ENCODE results near the gene CAB39L.

Gene CAB39L

DNA sequence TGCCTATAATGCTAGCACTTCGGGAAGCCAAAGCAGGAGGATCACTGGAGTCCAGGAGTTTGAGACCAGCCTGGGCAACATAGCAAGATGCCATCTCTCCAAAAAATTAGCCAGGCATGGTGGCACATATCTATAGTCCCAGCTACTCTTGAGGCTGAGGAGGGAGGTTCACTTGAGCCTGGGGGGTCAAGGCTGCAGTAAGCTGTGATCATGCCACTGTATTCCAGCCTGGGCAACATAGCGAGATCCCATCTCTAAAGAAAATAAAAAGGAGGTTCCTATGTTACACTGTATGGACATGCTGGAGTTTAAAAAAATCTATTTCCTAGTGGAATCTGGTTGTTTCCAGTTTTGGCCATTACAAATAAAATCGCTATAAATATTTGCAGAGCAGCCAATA lies 2.6 kb downstream of the CAB39L start:
- DNase-seq = no peak

DNA sequence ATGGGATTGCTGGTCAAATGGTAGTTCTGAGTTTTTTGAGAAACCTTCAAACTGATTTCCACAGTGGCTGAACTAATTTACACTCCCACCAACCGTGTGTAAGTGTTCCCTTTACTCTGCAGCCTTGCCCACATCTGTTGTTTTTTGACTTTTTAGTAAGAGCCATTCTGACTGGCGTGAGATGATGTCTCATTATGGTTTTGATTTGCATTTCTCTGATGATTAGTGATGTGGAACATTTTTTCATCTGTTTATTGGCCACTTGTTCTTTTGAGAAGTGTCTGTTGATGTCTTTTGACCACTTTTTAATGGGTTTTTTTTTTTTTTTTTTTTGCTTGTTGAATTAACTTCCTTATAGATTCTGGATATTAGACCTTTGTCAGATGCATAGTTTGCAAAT lies 4.3 kb downstream of the CAB39L start:
- no peak for DNase-seq

DNA sequence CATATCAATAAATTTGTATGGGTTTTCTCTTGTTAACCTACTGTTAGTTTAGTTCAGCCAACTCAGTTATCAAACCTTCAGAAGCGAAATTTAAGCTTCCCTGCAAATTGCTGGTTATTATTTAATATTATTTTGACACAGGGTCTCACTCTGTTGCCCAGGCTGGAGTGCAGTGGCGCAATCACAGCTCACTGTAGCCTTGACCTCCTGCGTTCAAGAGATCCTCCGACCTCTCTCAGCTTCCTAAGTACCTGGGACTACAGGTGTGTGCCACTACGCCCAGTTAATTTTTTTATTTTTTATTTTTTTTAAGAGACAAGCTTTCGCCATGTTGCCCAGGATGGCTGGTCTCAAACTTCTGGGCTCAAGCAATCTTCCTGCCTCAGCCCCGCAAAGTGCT lies 6.2 kb downstream of the CAB39L start:
- DNase-seq = no peak

DNA sequence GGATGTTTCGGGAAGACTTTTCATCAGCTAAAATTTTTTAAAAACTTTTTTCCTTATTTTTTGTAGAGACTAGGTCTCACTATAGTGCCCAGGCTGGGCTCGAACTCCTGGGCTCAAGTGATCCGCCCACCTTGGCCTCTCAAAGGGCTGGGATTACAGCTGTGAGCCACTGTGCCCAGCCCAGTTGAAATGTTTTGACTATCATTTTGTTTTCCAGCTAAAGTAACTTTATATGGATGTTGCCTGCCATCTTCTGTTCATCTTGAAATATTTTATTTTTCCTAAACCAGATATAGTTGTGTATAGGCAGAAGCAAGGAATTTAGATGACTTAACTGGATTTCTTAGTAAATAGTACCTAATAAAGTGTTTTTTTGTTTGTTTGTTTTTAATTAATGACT lies 7.0 kb downstream of the CAB39L start:
- DNase-seq = no peak

DNA sequence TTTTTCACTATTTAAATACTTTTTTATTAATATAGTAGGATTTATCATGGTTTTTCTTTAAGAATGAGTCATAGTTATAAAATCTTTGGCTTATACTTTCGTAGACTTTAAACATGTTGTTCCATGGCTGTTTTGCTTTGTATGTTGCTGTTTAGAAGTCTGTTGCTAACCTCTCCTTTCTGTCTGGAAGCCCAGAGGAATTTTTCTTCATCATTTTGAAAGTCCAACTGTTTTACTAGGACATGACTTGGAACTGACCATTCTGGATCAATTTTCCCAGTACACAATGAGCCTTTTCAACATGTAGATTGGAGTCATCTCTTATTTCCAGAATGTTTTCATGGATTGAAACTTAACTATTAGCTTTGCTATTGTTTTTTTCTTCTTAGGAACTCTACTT lies 7.9 kb downstream of the CAB39L start:
- no peak for DNase-seq

DNA sequence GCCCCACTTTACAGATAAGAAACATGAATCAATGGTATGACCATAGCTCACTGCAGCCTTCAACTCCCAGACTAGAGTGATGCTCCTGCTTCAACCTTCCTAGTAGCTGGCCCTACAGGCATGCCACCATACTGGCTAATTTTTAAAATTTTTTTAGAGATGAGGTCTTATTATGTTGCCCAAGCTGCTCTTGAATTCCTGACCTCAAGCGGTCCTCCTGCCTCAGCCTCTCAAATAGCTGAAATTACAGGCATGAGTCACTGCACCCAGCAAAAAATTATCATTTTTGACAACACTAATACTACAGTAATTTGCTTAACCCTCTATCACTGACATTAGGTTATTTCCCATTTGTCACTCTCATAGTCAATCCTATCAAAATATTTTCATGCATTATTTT lies 14.7 kb downstream of the CAB39L start:
- DNase-seq = no peak

DNA sequence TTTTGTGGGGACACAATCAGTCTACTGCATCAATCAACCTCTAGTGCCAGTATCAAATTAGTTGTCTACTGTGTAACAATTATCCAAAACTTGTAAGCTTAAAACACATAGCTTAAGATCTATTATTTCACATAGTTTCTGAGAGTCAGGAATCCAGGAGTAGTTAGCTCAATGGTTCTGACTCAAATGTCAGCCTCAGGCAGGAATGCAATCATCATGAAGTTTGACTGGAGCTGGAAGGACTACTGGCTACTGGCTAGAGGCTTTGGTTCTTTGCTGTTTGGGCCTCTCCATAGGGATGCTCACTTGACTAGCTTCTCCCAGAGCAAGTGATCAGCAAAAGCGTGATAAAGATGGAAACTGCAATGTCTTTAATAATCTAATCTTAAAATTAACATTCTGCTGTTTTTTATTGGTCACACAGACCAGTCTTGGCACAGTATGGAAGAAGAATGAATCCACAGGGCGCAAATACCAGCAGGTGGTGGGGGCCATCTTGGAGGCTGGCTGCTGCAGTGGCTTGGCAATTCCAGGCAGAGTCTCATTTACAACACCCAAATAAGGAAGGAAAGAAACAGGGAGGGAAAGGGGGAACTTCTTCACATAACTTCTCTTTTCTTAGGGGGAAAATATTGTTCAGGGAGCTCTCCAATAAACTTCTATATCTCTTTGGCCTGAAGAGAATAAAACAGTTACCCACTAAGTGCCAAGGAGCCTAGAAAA lies 15.7 kb downstream of the CAB39L start:
- no peak for DNase-seq

DNA sequence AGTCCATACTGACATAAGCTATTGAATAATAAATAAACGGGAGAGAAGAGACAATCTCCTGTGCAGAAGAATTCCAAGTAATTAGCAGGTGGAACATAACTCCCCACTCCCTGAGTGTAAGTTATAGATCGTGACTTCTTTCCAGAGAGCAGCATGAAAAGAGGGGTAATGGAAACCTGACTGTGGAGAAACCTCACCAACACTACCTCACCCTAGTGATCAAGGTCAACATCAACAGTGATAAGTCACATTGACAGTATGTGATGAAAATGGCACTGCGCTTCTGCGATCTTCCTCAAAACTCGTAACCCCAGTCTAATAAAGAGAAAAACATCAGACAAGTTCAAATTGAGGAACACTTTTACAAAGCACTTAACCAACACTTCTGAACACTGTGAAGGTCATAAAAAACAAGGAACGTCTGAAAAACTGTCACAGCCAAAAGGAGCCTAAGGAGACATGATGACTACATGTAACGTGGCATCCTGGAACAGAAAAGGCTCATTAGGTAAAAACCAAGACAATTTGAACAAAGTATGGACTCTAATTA lies 19.8 kb downstream of the CAB39L start:
- no peak for DNase-seq

DNA sequence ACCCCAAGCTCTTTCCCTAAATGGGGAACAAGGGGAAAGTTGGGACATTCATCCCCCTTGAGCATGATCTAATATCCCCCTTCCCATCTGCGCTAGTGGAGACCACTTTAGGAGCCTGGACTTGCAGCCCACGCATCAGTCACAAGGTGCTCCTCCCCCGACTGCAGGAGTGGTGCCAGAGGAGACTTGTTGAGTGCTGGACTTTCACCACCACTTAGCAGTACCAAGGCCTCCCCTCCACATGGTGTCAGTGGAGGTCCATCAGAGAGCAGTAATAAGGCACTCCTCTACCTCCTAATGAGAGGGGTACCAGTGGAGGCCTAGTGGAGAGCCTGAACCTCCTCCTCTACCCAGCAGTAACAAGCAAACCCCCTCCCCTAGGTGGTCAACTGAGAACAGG lies 22.5 kb downstream of the CAB39L start:
- DNase-seq = no peak

DNA sequence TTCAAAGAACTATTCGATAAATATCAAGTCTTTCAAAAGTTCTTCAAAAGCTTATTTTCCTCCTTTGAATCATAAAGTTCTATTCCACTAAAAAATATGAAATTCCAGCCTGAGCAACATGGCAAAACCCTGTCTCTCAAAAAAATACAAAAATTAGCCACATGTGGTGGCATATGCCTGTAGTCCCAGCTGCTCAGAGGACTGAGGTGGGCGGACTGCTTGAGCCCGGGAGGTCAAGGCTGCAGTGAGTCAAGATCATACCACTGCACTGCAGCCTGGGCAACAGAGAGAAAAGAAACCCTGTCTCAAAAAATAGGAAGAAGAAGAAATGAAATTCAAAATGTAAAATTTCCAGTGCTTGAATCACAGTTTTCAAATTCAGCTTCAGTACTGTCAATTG lies 24.6 kb downstream of the CAB39L start:
- no peak for DNase-seq

DNA sequence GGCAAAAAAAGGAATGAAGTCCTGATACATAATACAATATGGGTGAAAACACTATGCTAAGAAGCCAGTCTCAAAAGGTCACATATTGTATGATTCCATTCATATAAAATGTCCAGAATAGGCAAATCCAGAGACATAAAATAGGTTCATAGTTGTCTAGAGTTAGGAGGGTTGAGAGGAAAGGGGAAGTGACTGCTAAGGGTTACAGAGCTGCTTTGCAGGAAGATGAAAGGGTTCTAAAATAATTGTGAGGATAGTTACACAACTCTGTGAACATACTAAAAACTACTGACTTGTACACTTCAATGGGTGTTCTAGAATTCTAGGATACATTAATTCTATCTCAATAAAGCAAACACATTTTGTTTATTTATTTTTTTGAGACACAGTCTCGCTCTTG lies 25.7 kb downstream of the CAB39L start:
- DNase-seq = no peak

DNA sequence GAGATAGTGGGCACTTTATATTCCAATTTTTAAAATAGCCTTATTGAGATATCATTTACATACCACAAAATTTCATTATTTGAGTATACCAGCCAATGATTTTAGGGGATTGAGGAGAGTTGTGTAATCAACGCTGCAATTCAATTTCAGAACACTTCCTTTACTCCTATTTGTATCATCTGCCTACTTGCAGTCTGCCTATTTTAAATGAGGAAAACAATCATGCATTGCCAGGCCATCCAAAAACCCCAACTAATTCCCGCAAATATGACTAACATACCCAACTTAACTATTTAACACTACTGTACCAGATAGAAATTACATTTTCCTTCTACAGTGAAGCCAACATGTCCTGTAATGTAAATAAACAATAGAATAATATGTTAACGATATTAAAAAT lies 26.7 kb downstream of the CAB39L start:
- no peak for DNase-seq

DNA sequence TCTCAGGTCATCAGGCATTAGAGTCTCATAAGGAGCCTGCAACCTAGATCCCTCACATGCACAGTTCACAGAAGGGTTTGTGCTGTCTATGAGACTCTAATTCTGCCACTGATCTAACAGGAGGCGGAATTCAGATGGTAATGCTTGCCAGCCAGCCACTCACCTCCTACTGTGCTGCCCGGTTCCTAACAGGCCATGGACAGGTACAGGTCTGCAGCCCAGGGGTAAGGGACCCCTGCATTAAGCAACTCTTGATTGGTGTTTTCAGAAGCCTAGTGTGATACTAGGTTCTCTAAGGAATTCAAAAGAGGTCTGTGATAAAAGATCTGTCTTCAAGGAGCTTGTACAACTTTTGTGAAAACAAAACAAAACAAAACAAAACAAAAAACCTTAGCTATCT lies 31.1 kb downstream of the CAB39L start:
- no peak for DNase-seq

DNA sequence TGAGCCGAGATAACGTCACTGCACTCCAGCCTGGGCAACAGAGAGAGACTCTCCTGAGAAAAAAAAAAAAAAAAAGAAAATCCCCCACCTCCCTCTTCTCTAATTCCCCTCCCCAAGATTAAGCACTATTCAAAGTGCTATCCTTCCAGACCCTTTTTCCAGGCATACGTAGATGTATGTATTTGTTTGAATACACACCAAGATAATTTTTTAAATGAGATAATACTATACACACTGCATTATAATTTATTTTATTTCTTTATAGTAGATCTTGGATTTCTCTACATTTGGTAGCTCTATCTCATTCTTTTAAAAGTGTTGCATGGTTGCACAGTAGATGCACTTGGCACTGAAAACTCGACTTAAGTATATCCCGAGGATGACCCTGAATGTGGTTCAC lies 32.5 kb downstream of the CAB39L start:
- DNase-seq = no peak

DNA sequence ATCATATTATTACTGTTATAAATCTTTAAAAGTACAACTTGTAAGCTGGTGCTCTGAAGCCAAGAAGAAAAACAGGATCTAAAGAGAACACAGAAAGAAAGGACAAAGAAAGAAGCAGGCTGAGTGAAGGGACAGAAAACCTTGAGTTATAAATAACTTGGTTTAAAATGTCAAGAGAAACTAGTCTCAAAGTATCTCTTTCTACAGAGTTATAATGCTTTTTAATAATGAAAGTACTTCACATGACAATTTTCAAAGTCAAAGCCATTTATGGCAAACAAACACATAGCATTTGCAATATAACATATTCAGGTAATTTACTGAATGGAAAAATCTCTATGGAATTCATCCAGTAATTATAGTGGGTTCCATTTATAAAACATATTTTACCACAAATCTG lies 33.4 kb downstream of the CAB39L start:
- DNase-seq = no peak

DNA sequence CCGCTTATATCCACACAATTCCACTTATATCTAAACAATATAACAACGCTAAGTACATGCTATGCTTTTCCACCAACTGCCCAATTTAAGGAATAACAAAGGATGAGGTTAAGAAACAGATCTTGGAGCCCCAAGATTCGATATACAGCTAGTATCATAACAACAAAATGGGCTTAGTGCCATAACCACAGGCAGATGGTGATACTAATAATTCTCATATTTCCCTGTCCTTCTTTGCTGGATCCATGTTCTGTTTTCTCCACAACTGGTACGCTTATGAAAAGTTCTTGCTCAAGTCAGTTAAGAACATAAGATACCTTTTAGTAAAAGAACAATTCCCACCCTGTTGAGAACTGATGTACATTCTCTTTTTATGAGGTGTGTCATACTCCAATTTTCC lies 33.9 kb downstream of the CAB39L start:
- DNase-seq = no peak

DNA sequence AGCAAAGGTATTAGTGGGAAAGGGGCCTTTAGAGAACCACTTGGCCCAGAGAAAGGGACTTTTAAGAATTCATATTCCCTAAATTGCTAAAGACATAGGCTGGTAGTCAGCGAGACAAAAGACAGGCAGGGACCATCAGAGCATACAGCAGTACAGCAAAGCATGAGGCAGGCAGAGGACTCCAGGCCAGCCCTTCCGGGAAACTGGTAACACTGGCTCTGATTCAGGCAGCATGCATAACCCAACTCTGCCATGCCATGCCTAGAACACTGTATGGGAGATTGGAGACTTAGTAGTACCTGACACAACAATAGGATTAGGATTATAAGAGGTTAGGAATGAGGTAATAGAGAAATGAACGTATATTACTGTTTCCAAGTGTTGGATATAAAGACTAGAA lies 34.9 kb downstream of the CAB39L start:
- DNase-seq = no peak

DNA sequence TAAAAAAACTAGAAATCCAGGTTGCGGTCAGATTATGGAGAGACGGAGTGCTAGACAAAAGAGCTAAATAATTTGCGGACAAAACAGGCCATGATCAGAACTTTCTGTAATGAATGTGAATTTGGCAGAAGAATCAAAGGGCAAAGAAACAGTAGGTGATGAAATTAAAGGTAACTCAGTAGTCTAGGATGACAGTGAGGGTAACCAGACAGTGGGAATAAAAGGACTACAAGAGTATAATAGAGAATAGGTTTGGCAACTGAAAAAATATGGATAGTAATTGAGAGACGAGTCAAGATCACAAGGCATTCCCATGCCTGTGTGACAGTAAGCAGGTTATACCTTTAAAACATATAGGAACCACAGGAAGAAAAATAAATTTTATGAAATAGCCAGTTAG lies 35.9 kb downstream of the CAB39L start:
- no peak for DNase-seq

DNA sequence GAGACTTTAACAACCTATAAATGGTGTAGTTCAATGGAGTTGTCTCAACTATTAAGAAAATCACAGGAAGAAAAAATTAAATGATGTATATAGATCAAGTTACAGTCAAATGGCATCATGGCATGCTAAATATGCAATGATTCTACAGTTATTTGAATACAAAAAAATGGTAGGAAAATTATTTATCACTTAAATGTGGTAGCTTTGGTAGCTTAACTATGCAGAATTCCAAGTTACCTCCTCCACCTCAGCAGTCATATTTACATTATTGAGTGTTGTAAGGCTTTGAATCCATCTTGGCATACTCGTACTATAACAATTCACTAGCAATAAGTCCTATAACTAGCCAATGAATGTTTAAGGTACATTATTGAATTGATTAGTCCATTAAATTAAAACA lies 36.8 kb downstream of the CAB39L start:
- no peak for DNase-seq

DNA sequence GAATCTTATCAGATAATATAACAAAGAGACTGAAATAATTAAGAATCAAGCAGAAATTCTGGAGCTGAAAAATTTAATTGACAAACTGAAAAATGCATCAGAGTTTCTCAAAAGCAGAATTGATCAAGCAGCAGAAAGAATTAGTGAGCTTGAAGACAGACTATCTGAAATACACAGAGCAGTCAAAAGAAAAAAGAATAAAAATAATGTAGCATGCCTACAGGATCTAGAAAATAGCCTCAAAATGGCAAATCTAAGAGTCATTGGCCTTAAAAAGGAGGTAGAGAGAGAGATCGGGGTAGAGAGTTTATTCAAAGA lies 39.2 kb downstream of the CAB39L start:
- DNase-seq = no peak

DNA sequence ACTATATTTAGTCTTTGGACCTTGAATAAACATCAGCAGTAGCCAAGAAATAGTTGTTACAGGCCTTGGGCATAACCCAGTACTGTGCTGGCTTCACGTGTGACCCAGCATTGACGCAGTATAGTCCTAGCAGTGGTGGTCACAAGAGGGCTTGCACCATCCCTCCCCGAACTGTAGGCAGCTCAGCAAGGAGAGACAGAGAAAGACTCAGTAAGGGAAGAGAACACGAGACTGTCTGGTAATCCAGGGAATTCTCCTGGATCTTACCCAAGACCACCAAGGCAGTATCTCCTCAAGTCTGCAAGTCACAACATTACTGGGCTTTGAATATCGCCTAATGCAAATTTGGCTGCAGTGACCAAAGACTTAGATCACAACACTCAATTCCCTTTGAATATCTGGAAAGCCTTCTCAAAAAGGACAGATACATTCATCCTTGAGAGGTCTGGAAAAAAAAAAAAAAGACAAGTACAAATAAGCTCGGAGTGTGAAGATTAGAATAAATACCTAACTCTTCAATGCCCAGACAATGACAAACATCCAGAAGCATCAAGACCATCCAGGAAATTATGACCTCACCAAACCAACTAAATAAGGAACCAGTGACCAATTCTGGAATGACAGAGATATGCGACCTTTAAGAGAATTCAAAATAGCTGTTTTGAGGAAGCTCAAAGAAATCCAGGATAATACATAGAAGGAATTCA lies 39.7 kb downstream of the CAB39L start:
- DNase-seq = no peak

DNA sequence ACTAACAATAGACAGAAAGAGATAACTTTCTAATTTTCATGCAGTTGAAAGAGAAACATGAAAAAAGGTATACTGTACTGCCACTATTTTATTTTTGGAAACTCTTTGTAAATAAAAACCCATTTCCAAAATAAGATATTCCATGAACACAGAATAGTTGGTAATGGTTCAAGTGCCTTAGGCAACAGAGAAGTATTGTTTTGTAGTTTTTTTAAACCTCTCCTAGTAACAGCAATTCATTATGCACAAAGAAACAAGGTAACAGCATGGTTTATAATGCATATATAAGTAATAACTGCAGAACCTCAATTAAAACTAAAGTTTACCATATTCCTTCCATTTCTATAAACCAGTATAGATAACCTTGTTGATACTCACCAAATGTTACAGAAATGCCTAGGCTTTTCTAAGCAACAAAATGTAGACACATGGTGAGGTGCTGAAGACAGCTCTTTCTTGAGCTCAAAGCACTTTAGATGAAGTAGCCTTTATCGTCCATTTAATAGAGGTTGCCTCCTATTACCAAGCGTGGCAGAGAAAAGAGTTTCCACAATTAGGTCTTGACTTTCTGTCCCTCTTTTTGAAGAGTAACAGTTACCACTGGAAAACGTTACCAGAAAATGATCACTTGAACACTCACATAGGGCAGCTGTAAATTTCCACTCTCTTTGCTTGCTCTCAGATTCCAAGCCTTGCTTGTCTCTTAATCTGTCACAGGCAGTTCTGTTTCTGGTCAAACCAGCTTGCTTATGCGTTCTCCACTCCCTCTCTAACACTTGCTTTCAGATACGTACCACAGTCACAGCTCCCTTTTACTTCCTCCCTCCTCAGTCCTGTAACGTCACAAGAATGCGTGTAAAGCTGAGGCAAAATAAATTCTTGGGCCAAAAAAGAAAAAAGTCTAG lies 42.9 kb downstream of the CAB39L start:
- no peak for DNase-seq

DNA sequence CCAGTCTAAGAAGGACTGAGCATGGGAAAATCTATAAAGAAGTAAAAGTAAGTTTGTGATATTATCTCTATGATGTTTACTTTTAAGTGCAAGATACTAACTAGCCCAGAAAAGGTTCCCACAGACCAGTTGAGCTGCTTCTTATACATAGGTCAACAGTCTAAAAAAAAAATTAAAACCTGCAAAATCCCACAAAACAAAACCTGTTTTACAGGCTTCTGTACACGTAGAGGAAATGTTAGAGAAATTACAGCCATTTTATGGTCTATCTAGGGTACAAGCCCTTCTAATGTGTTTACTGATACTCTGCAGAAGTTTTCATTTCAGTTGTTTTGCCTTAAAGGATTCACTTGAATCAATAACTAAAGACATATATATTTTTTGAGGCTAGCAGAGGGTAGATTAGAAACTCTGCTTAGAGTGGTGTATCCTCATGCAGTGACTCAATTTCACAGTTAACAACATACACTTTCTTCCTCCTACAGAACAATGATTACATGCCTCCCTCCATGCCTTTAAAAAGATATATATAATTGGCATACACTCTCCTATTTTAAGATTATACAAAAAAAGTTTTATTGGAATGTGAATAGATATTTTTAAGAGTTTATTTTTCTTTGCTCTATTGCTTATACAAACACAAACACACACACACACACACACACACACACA lies 43.9 kb downstream of the CAB39L start:
- no peak for DNase-seq
